DOHH2 (cell line): ENCODE data around the gene C15orf40.

Experiments used
- H3F3A ChIP-seq: fragments of 200-600 bp; sonication (generic), shearing (Covaris generic); 2 replicates; pipeline ENCODE4 v1.6.0; 2016; ENCODE audit warnings: antibody characterized with exemption, mild to moderate bottlenecking; ENCODE audit not compliant: control insufficient read depth, insufficient read depth
- H3K27ac ChIP-seq: fragments of 200-600 bp; sonication (generic); 2 replicates; pipeline ENCODE4 v1.5.1; 2014; ENCODE audit warnings: low read depth, mild to moderate bottlenecking, low read length, moderate library complexity
- H3K27me3 ChIP-seq: fragments of 200-600 bp; sonication (generic); 2 replicates; pipeline ENCODE4 v1.6.1; 2014; ENCODE audit warnings: mild to moderate bottlenecking, low read length, mixed read lengths; ENCODE audit not compliant: control insufficient read depth
- H3K36me3 ChIP-seq: fragments of 200-600 bp; sonication (generic); 2 replicates; pipeline ENCODE4 v1.6.1; 2014; ENCODE audit warnings: mild to moderate bottlenecking, low read length, moderate library complexity, mixed read lengths; ENCODE audit not compliant: control insufficient read depth
- H3K4me1 ChIP-seq: fragments of 200-600 bp; sonication (generic); 2 replicates; pipeline ENCODE4 v1.6.1; 2014; ENCODE audit warnings: mild to moderate bottlenecking, low read length, mixed read lengths; ENCODE audit not compliant: control insufficient read depth
- H3K4me2 ChIP-seq: fragments of 200-600 bp; sonication (generic); 2 replicates; pipeline ENCODE4 v1.6.0; 2014; ENCODE audit warnings: mild to moderate bottlenecking, low read length, moderate library complexity
- H3K4me3 ChIP-seq: fragments of 200-600 bp; sonication (generic); 2 replicates; pipeline ENCODE4 v1.5.1; 2014; ENCODE audit warnings: mild to moderate bottlenecking, low read length, mixed read lengths
- H3K79me2 ChIP-seq: fragments of 200-600 bp; sonication (generic); 2 replicates; pipeline ENCODE4 v1.6.1; 2014; ENCODE audit warnings: mild to moderate bottlenecking, low read length, mixed read lengths; ENCODE audit not compliant: control insufficient read depth
- H3K9me2 ChIP-seq: fragments of 200-600 bp; sonication (generic); replicated peaks from 2 replicates; pipeline ENCODE4 v1.6.1; 2014; ENCODE audit warnings: mild to moderate bottlenecking, low read length, mixed read lengths; ENCODE audit not compliant: control insufficient read depth
- H3K9me3 ChIP-seq: fragments of 200-600 bp; sonication (generic); 2 replicates; pipeline ENCODE4 v1.6.1; 2014; ENCODE audit warnings: antibody characterized with exemption, low read length, mixed read lengths; ENCODE audit not compliant: control insufficient read depth, insufficient read depth
- H4K20me1 ChIP-seq: fragments of 200-600 bp; sonication (generic); 2 replicates; pipeline ENCODE4 v1.6.0; 2014; ENCODE audit warnings: low read depth, mild to moderate bottlenecking, antibody characterized with exemption, low read length, moderate library complexity; ENCODE audit not compliant: control insufficient read depth, insufficient read depth
- EZH2phosphoT487 ChIP-seq: fragments of 200-600 bp; sonication (generic); IDR thresholded peaks from 2 replicates; pipeline ENCODE4 v1.6.1; 2017; ENCODE audit warnings: borderline replicate concordance, mild to moderate bottlenecking, antibody characterized with exemption, low read length, moderate library complexity, mixed read lengths
- TF ChIP-seq, protein P1 (sequence below): fragments of 200-600 bp; sonication (generic); IDR thresholded peaks from one replicate; pipeline ENCODE4 v1.5.1; 2014; ENCODE audit warnings: antibody characterized with exemption, mild to moderate bottlenecking, low read depth, low read length; ENCODE audit not compliant: poor library complexity, severe bottlenecking

The C15orf40 gene

DNA sequence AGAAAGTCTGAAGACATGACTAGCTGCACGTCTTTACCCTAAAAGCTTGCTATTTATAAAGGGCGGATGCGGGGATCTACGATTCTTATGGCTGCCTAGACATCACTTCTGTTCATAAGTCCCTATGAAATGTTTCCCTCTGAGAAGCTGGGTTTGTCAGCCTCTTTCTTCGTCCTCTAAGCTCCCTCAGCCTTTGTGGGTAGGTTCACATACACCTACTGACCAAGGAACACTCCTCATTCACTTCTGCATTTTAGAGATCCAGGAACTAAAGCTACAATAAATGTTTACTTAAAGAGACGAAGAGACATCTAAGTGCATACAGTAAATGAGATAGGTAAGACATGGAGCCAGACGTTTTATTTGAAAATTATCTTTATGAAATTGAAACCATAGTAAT lies 42.1 kb downstream of the C15orf40 start:
- no peaks in the 10 kb centered on the region for H3F3A ChIP-seq
- H3K4me2 ChIP-seq: no peak overlapping the region
- no peaks in the 10 kb centered on the region for H3K9me3 ChIP-seq
- TF ChIP-seq, protein P1, sequence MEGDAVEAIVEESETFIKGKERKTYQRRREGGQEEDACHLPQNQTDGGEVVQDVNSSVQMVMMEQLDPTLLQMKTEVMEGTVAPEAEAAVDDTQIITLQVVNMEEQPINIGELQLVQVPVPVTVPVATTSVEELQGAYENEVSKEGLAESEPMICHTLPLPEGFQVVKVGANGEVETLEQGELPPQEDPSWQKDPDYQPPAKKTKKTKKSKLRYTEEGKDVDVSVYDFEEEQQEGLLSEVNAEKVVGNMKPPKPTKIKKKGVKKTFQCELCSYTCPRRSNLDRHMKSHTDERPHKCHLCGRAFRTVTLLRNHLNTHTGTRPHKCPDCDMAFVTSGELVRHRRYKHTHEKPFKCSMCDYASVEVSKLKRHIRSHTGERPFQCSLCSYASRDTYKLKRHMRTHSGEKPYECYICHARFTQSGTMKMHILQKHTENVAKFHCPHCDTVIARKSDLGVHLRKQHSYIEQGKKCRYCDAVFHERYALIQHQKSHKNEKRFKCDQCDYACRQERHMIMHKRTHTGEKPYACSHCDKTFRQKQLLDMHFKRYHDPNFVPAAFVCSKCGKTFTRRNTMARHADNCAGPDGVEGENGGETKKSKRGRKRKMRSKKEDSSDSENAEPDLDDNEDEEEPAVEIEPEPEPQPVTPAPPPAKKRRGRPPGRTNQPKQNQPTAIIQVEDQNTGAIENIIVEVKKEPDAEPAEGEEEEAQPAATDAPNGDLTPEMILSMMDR: no peak
- no peak for TF ChIP-seq EZH2phosphoT487
- H3K4me3 ChIP-seq: no peak overlapping the region
- H3K27ac ChIP-seq: no peak overlapping the region
- H3K79me2 ChIP-seq: no peaks in the 10 kb centered on the region
- no peaks in the 10 kb centered on the region for H3K4me1 ChIP-seq
- no peaks in the 10 kb centered on the region for H3K36me3 ChIP-seq
- H3K27me3 ChIP-seq: 0 out of 2 replicates have a peak, but pooled peaks cover 4% of the 10 kb centered on the region
- no peaks in the 10 kb centered on the region for H4K20me1 ChIP-seq
- no peaks in the 10 kb centered on the region for H3K9me2 ChIP-seq

DNA sequence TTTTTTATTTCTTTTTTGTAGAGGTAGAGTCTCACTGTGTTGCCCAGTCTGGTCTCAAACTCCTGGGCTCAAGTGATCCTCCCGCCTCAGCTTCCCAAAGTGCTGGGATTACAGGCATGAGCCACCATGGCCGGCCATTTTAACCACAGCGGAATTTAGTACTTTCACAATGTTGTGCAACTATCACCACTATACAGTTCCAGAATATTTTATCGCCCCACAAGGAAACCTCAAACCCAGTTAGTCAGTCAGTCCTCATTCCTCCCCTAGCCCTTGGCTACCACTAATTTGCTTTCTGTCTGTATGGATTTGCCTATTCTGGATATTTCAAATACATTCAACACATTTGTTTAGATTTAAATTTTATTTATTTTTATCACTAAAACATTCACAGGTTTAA lies 43.4 kb downstream of the C15orf40 start:
- Histone ChIP-seq H3K27me3 (0 out of 2 replicates have a peak, but pooled peaks cover 4% of the 10 kb centered on the region), H3K4me3 (no peak overlapping the region), H4K20me1 (no peaks in the 10 kb centered on the region), H3K9me3 (no peaks in the 10 kb centered on the region), H3K27ac (no peak overlapping the region), H3K36me3 (no peaks in the 10 kb centered on the region), H3K9me2 (no peaks in the 10 kb centered on the region), H3K79me2 (no peaks in the 10 kb centered on the region), H3K4me2 (no peak overlapping the region), H3F3A (no peaks in the 10 kb centered on the region), H3K4me1 (no peaks in the 10 kb centered on the region)
- TF ChIP-seq, protein P1: no peak
- no peak for TF ChIP-seq EZH2phosphoT487

GRCh38 chr15:82966671-82967071 lies 44.8 kb downstream of the C15orf40 start:
- H3K79me2 ChIP-seq: no peaks in the 10 kb centered on the region
- no peak overlapping the region for H3K4me3 ChIP-seq
- H3F3A ChIP-seq: no peaks in the 10 kb centered on the region
- TF ChIP-seq EZH2phosphoT487: no peak
- TF ChIP-seq, protein P1: no peak
- no peaks in the 10 kb centered on the region for H3K9me3 ChIP-seq
- H3K4me2 ChIP-seq: no peak overlapping the region
- H3K27me3 ChIP-seq: 0 out of 2 replicates have a peak, but pooled peaks cover 4% of the 10 kb centered on the region
- no peak overlapping the region for H3K27ac ChIP-seq
- H4K20me1 ChIP-seq: no peaks in the 10 kb centered on the region
- no peaks in the 10 kb centered on the region for H3K36me3 ChIP-seq
- no peaks in the 10 kb centered on the region for H3K9me2 ChIP-seq
- no peaks in the 10 kb centered on the region for H3K4me1 ChIP-seq
